HUES48 (cell line): ENCODE data around the gene COMMD1.
A peak's percentile ranks its signal among the peaks of the same experiment; 100 is the strongest.

Experiments used
- H3K27ac ChIP-seq: one replicate; pipeline ENCODE4 v1.7.0; 2013; ENCODE audit warnings: low read depth, low read length, inconsistent platforms
- H3K27me3 ChIP-seq: 2 replicates; pipeline ENCODE4 v1.6.1; 2013; ENCODE audit warnings: mild to moderate bottlenecking, low read length; ENCODE audit not compliant: control insufficient read depth, insufficient read depth
- H3K36me3 ChIP-seq: 2 replicates; pipeline ENCODE4 v1.6.1; 2013; ENCODE audit warnings: low read length; ENCODE audit not compliant: control insufficient read depth, insufficient read depth
- H3K4me1 ChIP-seq: 2 replicates; pipeline ENCODE4 v1.6.1; 2013; ENCODE audit warnings: mild to moderate bottlenecking, low read length; ENCODE audit not compliant: control insufficient read depth, insufficient read depth
- H3K4me3 ChIP-seq: 2 replicates; pipeline ENCODE4 v1.5.1; 2013; ENCODE audit warnings: mild to moderate bottlenecking, low read depth, low read length
- H3K9ac ChIP-seq: 2 replicates; pipeline ENCODE4 v1.6.1; 2013; ENCODE audit warnings: mild to moderate bottlenecking, low read depth, low read length, moderate library complexity
- H3K9me3 ChIP-seq: 2 replicates; pipeline ENCODE4 v1.6.1; 2013; ENCODE audit warnings: low read length; ENCODE audit not compliant: control insufficient read depth, insufficient read depth

The COMMD1 gene

DNA sequence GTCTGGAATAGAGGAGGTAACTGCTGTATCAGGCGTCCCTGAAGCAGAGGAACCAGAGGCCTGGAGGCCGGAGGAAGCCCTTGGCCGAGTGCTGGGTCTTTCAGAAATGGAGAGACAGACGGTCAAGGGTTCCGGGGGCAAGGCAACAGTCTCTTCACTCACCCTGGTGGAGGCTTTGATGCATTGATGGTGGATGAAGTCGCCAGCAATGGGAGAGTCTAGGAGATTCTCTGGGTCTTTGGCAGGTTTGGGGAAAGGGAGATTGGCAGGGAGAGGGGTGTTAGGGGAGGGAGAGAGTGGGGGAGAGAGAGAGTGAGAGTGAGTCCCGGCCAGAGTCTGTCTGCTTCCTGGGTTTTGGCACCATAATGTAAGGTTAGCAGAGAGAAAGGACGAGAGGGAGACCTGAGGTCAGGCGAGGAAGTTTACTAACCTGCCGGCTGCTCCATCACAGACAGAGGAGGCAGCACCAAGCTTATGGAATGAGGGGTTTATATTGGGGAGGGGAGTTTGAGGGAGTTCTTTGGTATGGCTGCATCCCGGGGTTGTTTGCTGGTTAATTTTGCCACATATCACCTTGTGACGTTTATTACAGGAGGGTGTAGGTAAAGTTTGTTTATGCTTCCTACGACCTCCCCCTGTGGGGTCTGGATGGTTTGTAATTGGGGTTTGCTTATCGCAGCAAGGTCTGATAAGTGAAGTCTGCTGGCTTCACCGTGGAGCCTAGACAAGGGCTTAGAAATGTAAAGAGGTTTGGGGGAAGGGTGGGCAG, 19.6 kb downstream of the COMMD1 start:
- Histone ChIP-seq H3K9me3 (no peaks in the 10 kb centered on the region), H3K9ac (no peak overlapping the region), H3K27me3 (no peaks in the 10 kb centered on the region), H3K36me3 (no peaks in the 10 kb centered on the region), H3K4me3 (no peak overlapping the region), H3K4me1 (peaks cover 23% of the 10 kb centered on the region), H3K27ac (no peak overlapping the region)

DNA sequence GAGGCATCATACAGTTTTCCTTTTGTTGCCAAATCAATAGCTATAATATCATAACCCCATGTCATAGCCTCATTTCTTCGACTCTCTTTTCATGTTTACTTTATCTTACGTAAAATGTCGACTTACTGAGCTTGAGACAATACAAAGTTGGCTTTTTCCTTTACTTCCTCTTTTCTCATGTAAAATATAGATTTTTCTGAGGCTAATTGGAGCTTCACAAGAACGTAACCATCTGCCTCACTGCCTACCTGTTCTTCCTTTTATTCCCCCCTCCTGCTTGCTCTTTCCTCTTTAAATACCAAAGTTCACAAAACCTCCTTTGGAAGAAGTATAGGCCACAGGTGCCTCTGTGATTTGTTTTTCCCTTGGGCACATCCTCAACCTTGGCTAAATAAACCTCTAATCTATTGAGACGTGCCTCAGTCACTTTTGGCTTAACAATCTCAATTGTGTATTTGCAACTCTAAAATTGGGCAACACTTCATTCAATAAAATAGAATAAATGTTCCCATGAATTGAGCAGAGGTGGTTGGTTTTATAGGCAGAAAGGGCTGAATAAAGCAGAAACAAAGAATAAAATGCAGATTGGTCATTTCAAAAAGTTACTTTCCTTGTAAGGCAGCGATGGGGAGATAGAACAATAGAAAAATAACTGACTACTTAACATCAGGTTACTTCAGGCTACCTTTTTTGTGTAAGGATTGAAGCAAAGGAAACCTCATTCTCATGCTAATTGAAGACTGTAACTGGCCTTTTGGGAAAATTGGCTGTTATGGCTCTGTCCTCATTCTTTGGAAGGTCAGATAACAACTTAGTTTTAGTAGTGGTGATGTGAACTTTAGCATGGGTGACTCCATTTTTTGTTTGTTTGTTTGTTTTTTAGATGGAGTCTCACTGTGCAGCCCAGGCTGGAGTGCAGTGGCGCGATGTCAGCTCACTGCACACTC, 21.3 kb downstream of the COMMD1 start:
- no peaks in the 10 kb centered on the region for H3K9me3 ChIP-seq
- no peak overlapping the region for H3K4me3 ChIP-seq
- peaks cover 23% of the 10 kb centered on the region for H3K4me1 ChIP-seq
- H3K27me3 ChIP-seq, result no peaks in the 10 kb centered on the region
- H3K27ac ChIP-seq, result peak overlapping the region; percentile 76
- H3K36me3 ChIP-seq, result no peaks in the 10 kb centered on the region
- H3K9ac ChIP-seq, result no peak overlapping the region

DNA sequence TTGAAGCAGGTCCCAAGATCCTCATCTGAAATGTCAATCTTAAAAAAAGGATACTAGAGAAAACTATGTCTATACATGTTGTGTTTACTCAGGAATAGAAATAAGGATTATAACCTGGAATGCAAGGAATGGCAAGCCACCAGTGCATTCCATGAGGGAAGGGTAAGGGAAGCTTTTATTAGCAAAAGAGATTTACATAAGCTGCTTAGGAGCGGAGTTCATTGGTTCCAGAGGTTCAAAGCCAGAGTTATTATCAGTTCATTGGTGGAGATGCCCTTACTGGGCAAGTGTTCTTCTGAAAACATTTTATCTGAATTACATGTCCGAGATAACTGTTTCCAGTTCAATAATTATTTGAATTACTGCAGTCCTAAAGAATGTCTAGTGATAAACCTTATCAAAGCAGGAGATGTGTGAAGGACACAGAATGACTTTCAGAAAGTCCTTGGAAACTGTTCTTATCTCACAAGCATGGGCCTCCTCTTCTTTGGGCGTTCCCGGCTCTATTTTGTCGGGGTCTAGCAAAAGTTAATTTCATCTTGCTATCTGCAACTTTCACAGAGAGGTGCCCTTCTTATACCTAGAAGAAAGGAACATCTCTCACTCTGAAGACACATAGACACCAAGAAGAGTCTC, 23.5 kb downstream of the COMMD1 start:
- Histone ChIP-seq H3K27ac (peak overlapping the region; percentile 43), H3K27me3 (no peaks in the 10 kb centered on the region), H3K9me3 (no peaks in the 10 kb centered on the region), H3K4me1 (peaks cover 23% of the 10 kb centered on the region), H3K36me3 (no peaks in the 10 kb centered on the region), H3K4me3 (no peak overlapping the region), H3K9ac (no peak overlapping the region)

DNA sequence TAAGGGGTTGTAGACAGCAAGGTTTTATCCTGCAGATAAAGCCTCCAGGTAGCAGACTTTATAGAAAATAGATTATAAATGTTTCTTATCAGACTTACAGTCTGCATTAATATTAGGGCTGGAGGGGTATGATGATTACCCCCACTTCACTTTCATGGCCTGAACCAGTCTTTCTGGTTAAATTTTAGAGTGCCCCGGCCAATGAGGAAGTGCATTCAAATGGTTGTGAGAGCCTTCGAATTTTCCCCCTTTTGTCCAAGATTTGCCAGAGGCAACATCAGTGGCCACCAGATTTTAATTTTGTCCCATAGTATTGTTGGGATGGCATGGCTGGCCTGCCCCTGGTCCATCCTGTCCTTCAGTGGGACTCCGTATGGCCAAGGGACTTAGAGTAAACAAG, 31.6 kb downstream of the COMMD1 start:
- Histone ChIP-seq H3K9ac (no peak overlapping the region), H3K9me3 (no peaks in the 10 kb centered on the region), H3K36me3 (no peaks in the 10 kb centered on the region), H3K4me3 (no peak overlapping the region), H3K27me3 (no peaks in the 10 kb centered on the region), H3K27ac (no peak overlapping the region), H3K4me1 (no peaks in the 10 kb centered on the region)

DNA sequence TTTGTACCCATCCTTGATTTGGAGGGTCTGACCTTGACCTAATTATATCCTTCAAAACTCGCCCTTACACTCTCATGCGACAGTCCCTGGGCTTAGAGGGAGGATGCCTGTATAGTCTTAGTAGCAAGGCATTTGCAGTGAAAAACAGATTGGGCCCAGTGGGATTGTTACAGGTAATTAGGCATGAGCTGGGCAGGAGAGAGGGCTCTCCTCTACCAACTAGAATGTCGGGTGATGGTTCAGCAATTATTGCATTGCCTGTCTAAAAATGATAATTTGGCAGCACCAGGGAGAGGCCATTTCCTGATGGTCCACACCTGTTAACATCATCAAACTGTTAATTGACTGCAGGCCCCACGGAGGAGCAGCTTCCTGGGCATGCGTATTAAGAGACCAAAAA, 32.4 kb downstream of the COMMD1 start:
- no peak overlapping the region for H3K9ac ChIP-seq
- no peaks in the 10 kb centered on the region for H3K9me3 ChIP-seq
- no peaks in the 10 kb centered on the region for H3K27me3 ChIP-seq
- H3K27ac ChIP-seq, result no peak overlapping the region
- no peaks in the 10 kb centered on the region for H3K4me1 ChIP-seq
- H3K36me3 ChIP-seq, result no peaks in the 10 kb centered on the region
- H3K4me3 ChIP-seq, result no peak overlapping the region

DNA sequence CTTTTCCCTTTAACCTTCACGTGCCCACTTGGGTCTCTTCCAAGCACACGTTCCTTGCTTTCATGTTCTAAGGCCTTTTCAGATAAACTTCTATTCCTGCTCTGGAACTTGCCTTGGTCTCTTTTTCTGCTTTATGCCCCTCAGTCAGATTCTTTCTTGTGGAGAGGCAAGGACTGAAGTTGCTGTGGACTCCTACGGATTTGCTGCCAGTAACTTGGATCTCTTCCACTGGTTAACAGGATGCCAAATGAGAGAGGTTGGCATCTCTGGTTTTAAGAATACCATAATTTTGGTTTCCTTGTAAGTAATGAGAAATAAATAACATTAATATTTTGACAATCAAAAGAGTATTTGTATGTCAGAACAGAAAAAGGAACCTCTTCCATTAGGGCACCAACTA, 33.0 kb downstream of the COMMD1 start:
- Histone ChIP-seq H3K4me1 (no peaks in the 10 kb centered on the region), H3K9ac (no peak overlapping the region), H3K4me3 (no peak overlapping the region), H3K36me3 (no peaks in the 10 kb centered on the region), H3K9me3 (no peaks in the 10 kb centered on the region), H3K27me3 (no peaks in the 10 kb centered on the region), H3K27ac (no peak overlapping the region)

DNA sequence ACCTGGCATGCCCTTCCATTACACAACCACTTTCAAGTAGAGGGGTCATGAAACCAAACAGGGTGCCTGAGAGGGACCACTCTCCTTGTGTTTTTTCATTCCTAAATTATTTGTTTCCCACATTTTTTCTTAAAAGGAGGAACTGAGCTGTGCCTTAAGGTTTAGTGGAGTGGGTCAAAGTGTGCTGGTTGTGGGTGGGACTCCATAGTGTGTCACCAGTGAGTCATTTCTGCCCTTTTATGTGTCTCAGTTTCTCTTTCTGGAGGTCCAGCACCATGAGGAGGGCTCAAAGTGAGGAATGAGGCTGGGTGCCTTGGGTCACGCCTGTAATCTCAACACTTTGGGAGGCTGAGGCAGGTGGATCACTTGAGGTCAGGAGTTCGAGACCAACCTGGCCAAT, 37.8 kb downstream of the COMMD1 start:
- Histone ChIP-seq H3K27me3 (no peaks in the 10 kb centered on the region), H3K36me3 (no peaks in the 10 kb centered on the region), H3K4me1 (peaks cover 20% of the 10 kb centered on the region), H3K9me3 (no peaks in the 10 kb centered on the region), H3K9ac (no peak overlapping the region), H3K4me3 (no peak overlapping the region), H3K27ac (no peak overlapping the region)

DNA sequence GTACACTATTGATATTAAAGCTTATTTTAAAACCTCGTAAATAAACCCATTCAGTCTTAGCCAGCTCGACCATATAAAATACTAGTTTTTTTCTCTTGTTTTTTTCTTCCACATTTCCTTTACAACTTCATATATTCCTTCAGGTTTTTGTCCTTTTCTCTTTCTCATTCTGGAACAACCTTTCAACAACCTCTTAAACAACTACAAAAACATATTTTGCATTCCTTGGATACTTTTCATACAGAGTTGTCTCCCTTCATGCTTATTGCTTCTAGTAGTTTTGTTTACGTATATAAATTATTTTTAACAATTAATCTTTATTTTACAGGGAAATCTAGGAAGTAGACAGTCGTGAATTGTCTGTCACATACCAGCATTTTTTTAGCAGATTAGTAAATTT, 41.2 kb downstream of the COMMD1 start:
- H3K4me3 ChIP-seq, result no peak overlapping the region
- no peaks in the 10 kb centered on the region for H3K36me3 ChIP-seq
- H3K9ac ChIP-seq, result no peak overlapping the region
- no peaks in the 10 kb centered on the region for H3K9me3 ChIP-seq
- H3K4me1 ChIP-seq, result peaks cover 20% of the 10 kb centered on the region
- H3K27ac ChIP-seq, result no peak overlapping the region
- no peaks in the 10 kb centered on the region for H3K27me3 ChIP-seq

DNA sequence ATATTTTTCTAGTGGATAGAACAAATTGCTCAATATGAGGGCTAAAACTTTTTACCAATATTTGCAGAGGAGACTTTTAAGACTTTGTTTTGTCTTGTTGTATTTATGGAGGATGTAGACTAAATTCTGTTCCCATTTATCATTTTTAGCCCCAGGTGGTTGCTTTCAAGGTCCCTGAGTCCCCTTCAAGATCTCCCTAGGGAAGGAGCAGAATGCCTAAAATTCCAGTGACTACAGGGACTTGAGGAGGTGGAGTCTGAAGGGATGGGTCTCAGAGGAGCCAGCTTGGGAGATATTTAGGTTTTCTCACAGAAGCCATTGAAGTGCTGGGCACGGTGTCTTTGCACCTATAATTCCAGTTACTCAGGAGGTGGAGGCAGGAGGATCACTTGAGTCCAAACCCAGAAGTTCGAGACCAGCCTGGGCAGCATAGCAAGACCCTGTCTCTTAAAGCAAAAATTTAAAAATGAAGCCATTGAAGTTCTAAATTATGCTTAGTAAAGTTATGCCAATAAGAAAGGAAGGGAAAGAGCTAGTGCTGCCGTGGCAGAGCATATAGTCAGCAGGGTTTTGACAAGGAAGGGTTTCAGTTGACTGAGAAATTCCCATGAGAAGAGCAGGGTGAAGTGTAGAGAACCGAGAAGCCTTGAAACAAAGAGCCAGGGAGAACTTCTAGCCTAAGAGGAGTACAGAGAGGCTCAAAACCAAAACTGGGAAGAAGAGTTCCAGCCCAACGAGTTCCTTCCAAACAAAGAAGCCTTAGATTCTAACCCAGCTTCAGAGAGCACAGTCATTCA, 43.4 kb downstream of the COMMD1 start:
- peak overlapping the region; percentile 32 for H3K27ac ChIP-seq
- peaks cover 20% of the 10 kb centered on the region for H3K4me1 ChIP-seq
- no peaks in the 10 kb centered on the region for H3K27me3 ChIP-seq
- H3K4me3 ChIP-seq, result no peak overlapping the region
- no peaks in the 10 kb centered on the region for H3K36me3 ChIP-seq
- H3K9me3 ChIP-seq, result peaks cover 9% of the 10 kb centered on the region
- H3K9ac ChIP-seq, result no peak overlapping the region; the same call in 1 of the 2 replicates

DNA sequence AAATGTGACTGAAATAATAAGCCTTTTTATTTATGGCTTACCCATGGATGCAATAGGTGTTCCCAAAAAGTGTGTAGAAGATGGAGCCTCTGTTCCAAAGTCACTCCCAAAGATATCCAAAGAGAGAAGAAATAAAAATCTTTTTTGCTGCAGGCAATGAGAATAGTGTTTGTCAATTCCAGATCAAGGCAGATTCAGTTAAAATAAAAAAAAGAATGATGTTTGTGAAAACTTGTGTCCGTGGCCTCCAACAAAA, 43.9 kb downstream of the COMMD1 start:
- no peak overlapping the region for H3K4me3 ChIP-seq
- H3K27ac ChIP-seq, result no peak overlapping the region
- peaks cover 20% of the 10 kb centered on the region for H3K4me1 ChIP-seq
- H3K9ac ChIP-seq, result no peak overlapping the region
- H3K27me3 ChIP-seq, result no peaks in the 10 kb centered on the region
- H3K9me3 ChIP-seq, result peaks cover 9% of the 10 kb centered on the region
- H3K36me3 ChIP-seq, result no peaks in the 10 kb centered on the region
